GM10266 (cell line): ENCODE data around the gene FBXO4.

ENCODE experiments used
- DNase-seq: peaks from one replicate; pipeline ENCODE4 v3.0.0; 2012; ENCODE audit errors: extremely low spot score
- CTCF ChIP-seq: IDR thresholded peaks from 2 replicates; pipeline ENCODE4 v1.5.1; 2012; ENCODE audit warnings: mild to moderate bottlenecking, low read depth; ENCODE audit not compliant: control insufficient read depth, insufficient read depth; ENCODE audit errors: missing control alignments

Gene FBXO4

GRCh38 chr5:41903892-41904799 lies 20.9 kb upstream of the FBXO4 start, which contains the start of gene RIMOC1:
Gene RIMOC1 (plus strand): TSS chr5:41904344. CDS start chr5:41904368, 24 bp downstream.
- DNase-seq = peak; percentile 90
- TF ChIP-seq CTCF = no peak

GRCh38 chr5:41906151-41906550 lies 18.9 kb upstream of the FBXO4 start:
- DNase-seq = no peak
- no peak for TF ChIP-seq CTCF

DNA sequence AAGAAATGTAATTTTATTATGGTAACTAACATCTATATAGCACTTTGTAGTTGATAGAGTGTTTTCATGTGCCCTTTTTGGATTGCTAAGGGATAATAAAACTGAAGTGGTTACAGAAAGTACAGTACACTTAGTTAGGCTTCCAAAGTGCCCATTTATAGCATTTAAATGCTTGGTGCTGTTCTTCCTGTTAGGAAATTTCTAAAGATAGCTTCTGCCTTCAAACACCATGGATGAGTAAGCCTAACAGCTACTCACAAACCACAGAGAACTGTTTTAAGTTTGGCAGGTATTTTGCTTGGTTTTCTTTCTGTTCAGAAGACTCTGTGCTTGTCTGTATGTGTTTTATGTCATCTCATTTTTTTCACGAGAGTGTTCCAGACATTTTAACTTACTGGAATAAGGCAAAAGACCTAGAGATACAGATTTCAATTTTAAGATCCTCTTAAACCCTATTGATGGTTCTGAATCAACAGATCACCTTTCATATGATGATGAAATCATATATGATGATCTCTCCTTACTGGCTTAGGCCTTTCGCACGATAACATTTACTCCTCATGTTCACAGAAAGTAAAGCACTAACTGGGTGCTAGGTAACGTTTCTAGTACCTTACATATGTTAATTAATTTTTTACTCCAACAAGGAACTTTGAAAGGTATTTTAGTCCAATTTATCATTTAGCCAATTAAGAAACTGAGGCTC lies 16.6 kb upstream of the FBXO4 start:
- no peak for DNase-seq
- TF ChIP-seq CTCF = no peak

GRCh38 chr5:41918105-41918504 lies 7.0 kb upstream of the FBXO4 start:
- TF ChIP-seq CTCF = no peak
- no peak for DNase-seq

DNA sequence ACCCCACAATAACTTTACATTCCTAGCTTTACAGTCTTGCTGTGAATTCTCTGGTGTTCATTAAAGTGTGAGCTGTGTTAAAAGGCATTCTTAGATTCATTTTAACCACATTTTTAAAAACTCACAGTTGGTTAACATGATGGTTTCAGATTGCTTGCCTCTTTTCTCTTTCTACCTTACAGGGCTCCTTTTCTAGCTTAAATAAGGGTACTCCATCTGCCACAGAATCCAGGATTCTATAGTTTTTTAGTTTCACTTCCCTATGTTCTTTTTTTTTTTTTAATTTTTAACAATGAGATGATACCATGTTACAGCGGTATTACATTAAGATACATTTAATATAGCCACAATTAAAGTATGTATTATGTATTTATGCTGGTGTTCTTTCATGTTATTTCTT lies 3.9 kb upstream of the FBXO4 start:
- DNase-seq = no peak
- TF ChIP-seq CTCF = no peak

- TF ChIP-seq CTCF = no peak
- no peak for DNase-seq
Observed at GRCh38 chr5:41921874-41922273, 3.2 kb upstream of the FBXO4 start.

- no peak for TF ChIP-seq CTCF
- no peak for DNase-seq
Observed at GRCh38 chr5:41924526-41924871, 582 bp upstream of the FBXO4 start.
